ENCODE results near the gene MAN2C1.
"Not testable (repeated sequence)": the region's sequence is repeated elsewhere in the genome, so short reads cannot be mapped to it uniquely, and the experiment has no call there.

MAN2C1 gene

DNA sequence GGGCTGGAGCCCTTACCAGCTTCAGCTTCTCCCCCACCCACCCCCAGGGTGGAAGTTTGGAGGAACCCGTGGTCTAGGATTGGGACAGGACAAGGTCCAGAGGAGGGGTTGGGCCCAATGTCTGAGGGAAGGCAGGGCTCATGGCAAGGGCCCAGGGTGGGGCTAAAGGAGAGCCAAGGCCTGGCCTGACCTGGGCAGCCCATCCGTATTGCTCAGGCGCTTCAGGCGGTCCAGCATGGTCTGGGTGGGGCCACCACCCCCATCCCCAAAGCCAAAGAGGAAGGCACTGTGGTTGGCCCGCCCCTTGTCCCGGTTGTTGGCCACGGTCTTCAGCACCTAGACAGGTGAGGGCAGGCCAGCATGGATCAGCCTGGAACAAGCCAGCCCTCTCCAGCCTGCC, 7.6 kb downstream of the MAN2C1 start:
- DNase-seq = no peak

- no peak for DNase-seq
These were observed 8.0 kb downstream of the MAN2C1 start for GRCh38 chr15:75360391-75360790.

DNA sequence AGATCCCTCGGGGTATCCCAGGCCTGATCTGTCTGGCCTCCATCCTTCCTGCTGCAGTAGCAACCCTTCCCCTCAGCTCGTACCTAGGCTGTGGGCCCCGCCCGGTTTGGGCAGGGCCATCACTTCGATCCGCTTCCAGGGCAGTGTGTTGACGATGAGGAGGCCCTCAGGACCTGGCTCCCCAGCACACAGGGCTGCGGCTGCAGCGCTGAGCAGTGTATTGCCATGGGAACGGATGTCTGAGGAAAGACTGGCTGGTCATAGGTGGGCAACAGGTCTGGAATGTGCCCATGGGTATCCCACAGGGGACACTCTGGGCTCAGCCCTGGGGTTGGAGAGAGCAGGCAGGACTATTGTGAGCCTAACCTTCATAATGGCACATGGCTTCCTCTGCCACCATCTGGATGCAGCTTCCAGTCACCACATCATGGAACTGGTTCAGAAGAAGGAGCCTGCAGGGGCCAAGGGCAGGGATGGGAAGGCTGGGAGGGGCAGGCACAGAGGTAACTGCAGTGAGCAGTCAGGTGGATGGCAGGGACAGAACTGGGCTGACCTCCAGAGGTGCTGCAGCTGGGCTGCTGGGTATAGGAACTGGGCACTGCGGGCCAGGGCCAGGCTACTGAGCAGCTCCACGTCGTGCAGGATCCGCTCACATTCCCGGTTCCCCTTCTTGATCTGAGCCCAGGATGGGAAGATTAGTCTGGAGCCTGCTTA, 8.7 kb downstream of the MAN2C1 start:
- no peak for DNase-seq

GRCh38 chr15:75358771-75359536, 9.5 kb downstream of the MAN2C1 start:
- no peak for DNase-seq

GRCh38 chr15:75357976-75358673, 10.3 kb downstream of the MAN2C1 start:
- DNase-seq = no peak

DNA sequence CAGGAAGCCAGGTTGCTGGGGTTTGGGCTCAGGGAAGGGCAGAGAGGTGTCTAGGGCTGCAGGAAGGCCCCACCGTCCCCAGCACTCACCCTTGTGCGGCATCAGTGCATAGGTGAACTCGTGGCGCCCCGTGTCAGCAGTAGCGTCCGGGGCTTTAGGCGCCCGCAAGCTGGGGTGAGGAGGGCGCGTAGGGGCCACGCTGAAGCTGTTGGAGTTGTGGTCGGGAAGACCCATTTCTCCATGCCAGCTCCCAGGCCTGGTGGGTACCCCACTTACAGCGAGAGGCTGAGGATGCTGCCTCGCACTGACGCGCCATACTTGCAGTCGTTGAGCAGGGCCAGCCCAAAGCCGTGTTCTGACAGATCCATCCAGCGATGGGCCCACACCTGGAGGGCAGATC, 11.9 kb downstream of the MAN2C1 start:
- no peak for DNase-seq

GRCh38 chr15:75356006-75356405, 12.4 kb downstream of the MAN2C1 start:
- DNase-seq = no peak

- DNase-seq = no peak
These were observed 13.0 kb downstream of the MAN2C1 start for GRCh38 chr15:75355369-75355768.

GRCh38 chr15:75354454-75354853, 14.0 kb downstream of the MAN2C1 start:
- no peak for DNase-seq

- DNase-seq = no peak
These were observed 14.8 kb downstream of the MAN2C1 start for GRCh38 chr15:75353604-75354003.

- DNase-seq = no peak
These were observed 16.0 kb downstream of the MAN2C1 start for GRCh38 chr15:75352186-75353080.

DNA sequence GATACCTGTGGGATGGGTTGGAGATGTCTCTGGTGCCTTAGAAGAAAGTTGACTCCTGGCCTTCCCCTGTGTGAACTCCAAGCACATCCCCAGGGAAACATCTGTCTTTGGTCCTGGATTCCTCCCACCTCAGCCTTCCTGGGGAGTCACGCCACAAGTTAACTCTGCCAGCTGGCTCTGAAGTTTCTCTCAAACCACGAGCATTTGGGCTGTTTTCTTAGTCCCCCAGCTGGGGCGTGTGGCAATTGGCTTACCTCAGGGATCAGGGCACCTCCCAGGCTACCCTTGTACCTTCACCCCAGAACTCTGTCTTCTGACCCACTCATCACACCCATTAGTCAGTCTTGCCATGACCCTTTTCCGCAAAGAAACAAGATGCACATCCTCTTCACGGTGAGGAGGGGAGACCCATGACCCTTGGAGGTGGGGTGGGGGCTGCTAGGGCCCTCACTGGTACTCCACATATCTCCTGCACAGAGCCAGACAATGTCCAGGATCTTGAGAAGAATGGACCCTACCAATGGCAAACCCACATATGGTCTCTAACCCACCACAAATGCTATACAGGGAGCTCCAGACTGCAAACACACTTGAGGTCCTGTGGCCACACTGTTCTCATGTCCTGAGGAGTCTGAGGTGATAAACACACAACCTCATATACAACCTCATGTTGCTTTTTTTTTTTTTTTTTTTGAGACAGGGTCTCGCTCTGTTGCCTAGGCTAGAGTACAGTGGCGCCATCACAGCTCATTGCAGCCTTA, 17.6 kb downstream of the MAN2C1 start:
- DNase-seq = no peak

DNA sequence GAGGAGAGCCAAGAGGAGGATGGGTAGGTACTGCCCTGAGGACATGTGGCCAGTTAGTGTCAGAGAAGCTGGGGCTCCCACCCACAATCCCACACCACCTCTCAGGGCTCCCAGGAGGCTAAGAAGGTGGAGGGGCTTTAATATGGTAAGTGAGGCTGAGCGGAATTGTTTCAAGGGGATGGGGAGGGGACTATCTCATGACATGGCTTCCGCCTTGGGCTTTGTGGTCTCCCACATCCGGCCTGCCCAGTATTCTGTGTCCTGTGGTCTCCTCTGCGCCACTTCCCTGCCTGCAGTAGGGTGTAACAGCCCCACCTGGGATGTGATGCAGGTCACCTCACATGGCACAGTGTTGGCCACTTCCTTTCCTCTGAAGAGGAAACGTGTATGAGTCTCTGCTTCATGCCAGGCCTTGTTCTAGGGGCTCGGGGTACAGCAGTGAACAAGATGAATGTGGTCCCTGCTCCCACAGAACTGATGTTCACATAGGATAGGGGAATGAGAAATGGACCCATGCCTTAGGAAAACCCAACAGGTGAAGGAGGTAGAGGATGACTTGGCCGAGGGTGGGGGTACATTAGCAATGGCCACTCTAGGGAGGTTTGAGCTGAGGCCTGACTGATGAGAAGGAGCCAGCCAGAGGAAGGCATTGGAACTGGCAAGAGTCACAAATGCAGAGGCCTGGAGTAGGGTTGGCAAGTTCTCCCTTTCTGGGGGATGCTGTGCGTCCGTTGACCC, 18.4 kb downstream of the MAN2C1 start:
- no peak for DNase-seq

DNA sequence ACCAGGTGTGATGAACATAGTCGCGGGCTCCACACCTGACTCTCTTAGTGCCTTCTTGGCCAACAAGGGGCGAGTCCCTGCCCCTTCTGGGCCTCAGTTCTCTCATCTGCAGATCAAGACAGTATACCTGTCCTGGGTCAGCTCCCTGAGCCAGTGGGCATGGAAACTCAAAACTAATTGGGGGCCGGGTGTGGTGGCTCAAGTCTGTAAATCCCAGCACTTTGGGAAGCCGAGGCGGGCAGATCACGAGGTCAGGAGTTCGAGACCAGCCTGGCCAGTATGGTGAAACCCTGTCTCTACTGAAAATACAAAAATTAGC, 19.1 kb downstream of the MAN2C1 start:
- not testable (repeated sequence) for DNase-seq

- no peak for DNase-seq
These were observed 19.7 kb downstream of the MAN2C1 start for GRCh38 chr15:75348562-75349350.

DNA sequence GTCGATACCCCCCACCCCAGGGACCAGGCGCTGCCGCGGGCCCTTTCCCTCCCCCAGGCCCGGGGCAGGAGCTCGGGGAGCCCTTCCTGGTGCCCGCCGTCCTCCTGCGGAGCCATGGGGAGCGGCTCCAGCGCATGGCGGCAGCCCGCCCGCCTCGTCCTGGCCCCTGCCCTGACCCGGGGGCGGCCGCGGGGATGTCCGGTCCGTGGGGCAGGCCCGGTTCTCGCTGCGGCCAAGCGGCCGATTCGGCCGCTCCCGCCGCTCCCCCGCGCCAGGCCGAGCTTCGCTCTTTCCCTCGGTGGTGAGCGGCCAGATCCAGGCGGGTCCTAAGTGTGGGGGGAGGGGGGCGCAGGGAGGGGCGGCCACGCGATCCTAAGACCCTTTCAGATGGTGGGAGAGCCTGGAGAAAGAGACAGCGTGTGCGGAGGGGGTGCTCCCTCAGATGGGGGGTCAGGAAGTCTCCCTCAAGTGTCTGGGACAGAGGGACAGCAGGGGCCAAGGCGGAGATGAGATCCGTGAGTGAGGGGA, 20.3 kb downstream of the MAN2C1 start:
- DNase-seq = no peak

DNA sequence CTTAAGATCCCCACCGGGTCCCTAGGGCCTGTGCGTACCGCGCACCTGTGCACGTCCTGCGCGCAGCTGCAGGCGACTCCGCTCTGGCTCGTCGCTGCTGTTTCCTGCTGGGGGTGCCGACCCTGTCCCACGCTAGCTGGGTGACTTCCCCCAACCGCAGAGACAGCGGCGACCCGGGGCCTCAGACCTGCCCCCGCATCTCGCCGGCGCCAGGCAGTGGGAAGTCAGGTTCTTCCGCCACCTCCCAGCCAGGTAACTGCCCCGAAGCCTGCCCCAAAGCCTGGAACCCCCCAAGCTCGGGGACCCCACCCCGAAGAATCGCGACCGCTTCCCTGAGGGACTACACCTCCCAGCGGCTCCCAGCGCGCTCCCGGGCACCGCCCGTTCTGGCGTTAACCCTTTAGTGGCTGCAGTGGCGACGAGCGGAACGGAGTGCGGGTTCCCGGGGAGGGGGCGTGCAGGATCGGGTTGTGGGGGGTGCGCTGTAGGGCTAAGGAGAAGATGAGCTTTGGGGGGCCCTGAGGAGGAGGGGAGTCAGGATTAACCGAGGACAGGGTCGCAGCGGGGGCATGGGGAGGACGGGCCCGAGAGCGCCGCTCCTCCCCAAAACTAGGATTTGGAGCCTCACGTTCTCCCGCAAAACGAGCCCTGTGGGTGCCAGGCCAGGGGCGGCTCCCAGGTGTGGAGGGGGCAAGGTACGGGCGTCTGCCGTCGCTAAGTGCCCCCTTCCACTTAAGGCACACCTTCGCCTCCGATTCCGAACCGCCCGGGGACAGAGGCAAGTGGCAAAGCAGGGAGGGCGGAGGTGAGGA, 21.0 kb downstream of the MAN2C1 start:
- no peak for DNase-seq

DNA sequence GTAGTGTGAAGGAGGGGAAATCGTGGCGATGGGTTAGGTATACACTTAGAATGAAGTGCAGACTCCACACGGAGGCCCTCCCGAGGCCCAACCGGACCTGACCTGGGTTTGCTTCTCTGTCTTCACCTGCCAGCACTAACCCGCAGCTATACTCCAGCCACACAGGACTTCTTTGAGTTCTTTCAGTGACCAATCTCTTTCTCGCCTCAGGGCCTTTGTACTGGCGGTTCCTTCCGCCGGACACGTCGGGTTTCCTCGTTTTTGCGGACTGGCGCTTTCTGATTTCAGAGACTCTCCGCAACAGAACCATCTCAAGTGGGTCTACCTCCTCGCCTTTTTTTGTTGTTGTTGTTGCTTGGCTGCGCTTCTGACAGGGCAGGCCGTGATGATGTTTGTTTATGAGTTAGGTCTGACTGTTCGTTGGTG, 21.6 kb downstream of the MAN2C1 start, which contains the start of gene NEIL1:
NEIL1 (plus strand) TSS at position 244 of the 426 bp plus-strand sequence. CDS start 1,867 bp downstream, outside the sequence.
- DNase-seq = no peak

DNA sequence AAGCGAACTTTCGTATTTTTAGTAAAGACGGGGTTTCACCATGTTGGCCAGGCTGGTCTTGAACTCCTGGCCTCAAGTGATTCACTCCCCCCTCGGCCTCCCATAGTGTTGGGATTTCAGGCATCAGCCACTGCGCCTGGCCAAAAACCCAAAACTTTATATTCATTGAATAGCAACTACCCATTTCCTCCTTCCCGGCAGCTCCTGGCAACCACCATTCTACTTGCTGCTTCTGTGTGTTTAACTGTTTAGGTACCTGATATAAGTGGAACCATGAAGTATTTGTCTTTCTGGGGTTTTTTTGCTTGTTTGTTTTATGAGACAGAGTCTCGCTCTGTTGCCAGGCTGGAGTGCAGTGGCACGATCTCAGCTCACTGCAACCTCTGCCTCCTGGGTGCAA, 24.5 kb downstream of the MAN2C1 start:
- DNase-seq = not testable (repeated sequence)
